ENCODE measurements around the gene TRRAP.

The TRRAP gene

DNA sequence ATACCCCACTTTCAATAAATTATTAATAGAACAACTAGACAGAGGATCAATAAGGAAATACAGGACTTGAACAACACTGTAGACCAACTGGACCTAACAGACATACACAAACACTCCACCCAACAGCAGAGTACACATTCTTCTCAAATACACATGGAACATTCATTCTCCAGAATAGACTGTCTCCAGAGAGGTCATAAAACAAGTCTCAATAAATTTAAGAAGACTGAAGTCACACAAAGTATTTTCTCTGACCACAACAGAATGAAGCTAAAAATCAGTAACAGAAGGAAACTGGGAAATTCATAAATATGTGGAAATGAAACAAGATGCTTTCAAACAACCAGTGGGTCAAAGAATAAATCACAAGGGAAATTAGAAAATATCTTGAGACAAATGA lies 145.7 kb downstream of the TRRAP start:
- H3K27ac ChIP-seq (ENCODE audit: extremely low read depth, low read depth, low read length): no peak overlapping the region
- ChIA-PET CTCF (interaction anchor here (0.7 to 1.3 kb wide), 3 partner anchors 12 to 14 kb away, joined by 3 to 4 read pairs (median 3); no protein-coding TSS in a partner anchor), POLR2A (no interaction called here)
- peaks cover 2% of the 10 kb centered on the region; the same call in 1 of the 2 replicates for H3K4me1 ChIP-seq (ENCODE audit: control insufficient read depth, insufficient read depth, low read length)
- H3K36me3 ChIP-seq (ENCODE audit: control insufficient read depth in 2 of 2, insufficient read depth in 1 of 2, low read length in 2 of 2): peaks cover 8 to 27% of the 10 kb centered on the region in 2 experiments
- TF ChIP-seq ZNF548 (tag by site-specific recombination; IDR thresholded peaks at IDR 0.05) (no peak), ZNF658 (tag by site-specific recombination; IDR thresholded peaks at IDR 0.05) (no peak), ZNF10 (tag by site-specific recombination; IDR thresholded peaks at IDR 0.05) (no peak), BCL11B (tag by site-specific recombination; IDR thresholded peaks at IDR 0.05; ENCODE audit: low read depth) (no peak), ZNF350 (tag by site-specific recombination; IDR thresholded peaks at IDR 0.05) (no peak), BCL11A (tag by site-specific recombination; IDR thresholded peaks at IDR 0.05; ENCODE audit: low read depth) (no peak), ZSCAN23 (tag by site-specific recombination; IDR thresholded peaks at IDR 0.05) (no peak), ZNF560 (tag by site-specific recombination; IDR thresholded peaks at IDR 0.05; ENCODE audit: borderline replicate concordance) (no peak)
- TF ChIP-seq, protein P1, sequence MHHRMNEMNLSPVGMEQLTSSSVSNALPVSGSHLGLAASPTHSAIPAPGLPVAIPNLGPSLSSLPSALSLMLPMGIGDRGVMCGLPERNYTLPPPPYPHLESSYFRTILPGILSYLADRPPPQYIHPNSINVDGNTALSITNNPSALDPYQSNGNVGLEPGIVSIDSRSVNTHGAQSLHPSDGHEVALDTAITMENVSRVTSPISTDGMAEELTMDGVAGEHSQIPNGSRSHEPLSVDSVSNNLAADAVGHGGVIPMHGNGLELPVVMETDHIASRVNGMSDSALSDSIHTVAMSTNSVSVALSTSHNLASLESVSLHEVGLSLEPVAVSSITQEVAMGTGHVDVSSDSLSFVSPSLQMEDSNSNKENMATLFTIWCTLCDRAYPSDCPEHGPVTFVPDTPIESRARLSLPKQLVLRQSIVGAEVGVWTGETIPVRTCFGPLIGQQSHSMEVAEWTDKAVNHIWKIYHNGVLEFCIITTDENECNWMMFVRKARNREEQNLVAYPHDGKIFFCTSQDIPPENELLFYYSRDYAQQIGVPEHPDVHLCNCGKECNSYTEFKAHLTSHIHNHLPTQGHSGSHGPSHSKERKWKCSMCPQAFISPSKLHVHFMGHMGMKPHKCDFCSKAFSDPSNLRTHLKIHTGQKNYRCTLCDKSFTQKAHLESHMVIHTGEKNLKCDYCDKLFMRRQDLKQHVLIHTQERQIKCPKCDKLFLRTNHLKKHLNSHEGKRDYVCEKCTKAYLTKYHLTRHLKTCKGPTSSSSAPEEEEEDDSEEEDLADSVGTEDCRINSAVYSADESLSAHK (tag by site-specific recombination; IDR thresholded peaks at IDR 0.05): no peak
- TF ChIP-seq, protein P2, sequence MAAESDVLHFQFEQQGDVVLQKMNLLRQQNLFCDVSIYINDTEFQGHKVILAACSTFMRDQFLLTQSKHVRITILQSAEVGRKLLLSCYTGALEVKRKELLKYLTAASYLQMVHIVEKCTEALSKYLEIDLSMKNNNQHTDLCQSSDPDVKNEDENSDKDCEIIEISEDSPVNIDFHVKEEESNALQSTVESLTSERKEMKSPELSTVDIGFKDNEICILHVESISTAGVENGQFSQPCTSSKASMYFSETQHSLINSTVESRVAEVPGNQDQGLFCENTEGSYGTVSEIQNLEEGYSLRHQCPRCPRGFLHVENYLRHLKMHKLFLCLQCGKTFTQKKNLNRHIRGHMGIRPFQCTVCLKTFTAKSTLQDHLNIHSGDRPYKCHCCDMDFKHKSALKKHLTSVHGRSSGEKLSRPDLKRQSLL (tag by site-specific recombination; IDR thresholded peaks at IDR 0.05): no peak
- H3K9me3 ChIP-seq (ENCODE audit: control insufficient read depth, insufficient read depth, low read depth, low read length): no peaks in the 10 kb centered on the region
- no peak overlapping the region for H3K4me3 ChIP-seq (ENCODE audit: low read depth, low read length)

DNA sequence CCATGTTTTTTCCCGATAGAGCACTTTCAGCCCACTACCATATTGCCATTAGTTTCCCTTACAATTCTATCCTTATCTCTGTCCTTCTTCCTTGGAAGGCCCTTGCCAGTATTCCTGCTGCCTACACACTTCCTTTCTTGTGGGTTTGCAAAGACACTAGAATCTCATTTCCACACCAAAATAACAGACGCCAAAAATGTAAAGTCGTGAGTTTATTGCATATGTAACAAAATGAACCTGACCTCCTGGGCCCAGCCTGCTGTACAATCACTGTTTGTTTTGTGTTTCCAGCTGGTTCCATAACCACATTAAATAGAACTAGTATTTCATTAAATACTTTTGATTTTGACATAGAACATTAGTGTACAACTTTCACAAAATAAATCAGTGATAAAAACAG lies 148.9 kb downstream of the TRRAP start:
- ChIA-PET POLR2A (interaction anchor here (0.6 kb wide), 1 partner anchor 247 kb away, joined by 3 read pairs; no protein-coding TSS in a partner anchor), CTCF (interaction anchor here (0.7 to 2.1 kb wide), 2 partner anchors 11 to 287 kb away, joined by 3 to 4 read pairs; no protein-coding TSS in a partner anchor)
- Histone ChIP-seq H3K4me3 (ENCODE audit: low read depth, low read length) (no peak overlapping the region), H3K4me1 (ENCODE audit: control insufficient read depth, insufficient read depth, low read length) (peaks cover under 1% of the 10 kb centered on the region; the same call in 1 of the 2 replicates), H3K27ac (ENCODE audit: extremely low read depth, low read depth, low read length) (no peak overlapping the region), H3K9me3 (ENCODE audit: control insufficient read depth, insufficient read depth, low read depth, low read length) (no peaks in the 10 kb centered on the region), H3K36me3 (ENCODE audit: control insufficient read depth in 2 of 2, insufficient read depth in 1 of 2, low read length in 2 of 2) (peaks cover 6 to 46% of the 10 kb centered on the region in 2 experiments; a peak in 2 of 3 replicates)
- TF ChIP-seq, protein P3, sequence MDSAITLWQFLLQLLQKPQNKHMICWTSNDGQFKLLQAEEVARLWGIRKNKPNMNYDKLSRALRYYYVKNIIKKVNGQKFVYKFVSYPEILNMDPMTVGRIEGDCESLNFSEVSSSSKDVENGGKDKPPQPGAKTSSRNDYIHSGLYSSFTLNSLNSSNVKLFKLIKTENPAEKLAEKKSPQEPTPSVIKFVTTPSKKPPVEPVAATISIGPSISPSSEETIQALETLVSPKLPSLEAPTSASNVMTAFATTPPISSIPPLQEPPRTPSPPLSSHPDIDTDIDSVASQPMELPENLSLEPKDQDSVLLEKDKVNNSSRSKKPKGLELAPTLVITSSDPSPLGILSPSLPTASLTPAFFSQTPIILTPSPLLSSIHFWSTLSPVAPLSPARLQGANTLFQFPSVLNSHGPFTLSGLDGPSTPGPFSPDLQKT (IDR thresholded peaks at IDR 0.05; ENCODE audit: borderline replicate concordance, low read depth, low read length): no peak
- TF ChIP-seq ZEB2 (tag by site-specific recombination; IDR thresholded peaks at IDR 0.05): no peak
- TF ChIP-seq, protein P4, sequence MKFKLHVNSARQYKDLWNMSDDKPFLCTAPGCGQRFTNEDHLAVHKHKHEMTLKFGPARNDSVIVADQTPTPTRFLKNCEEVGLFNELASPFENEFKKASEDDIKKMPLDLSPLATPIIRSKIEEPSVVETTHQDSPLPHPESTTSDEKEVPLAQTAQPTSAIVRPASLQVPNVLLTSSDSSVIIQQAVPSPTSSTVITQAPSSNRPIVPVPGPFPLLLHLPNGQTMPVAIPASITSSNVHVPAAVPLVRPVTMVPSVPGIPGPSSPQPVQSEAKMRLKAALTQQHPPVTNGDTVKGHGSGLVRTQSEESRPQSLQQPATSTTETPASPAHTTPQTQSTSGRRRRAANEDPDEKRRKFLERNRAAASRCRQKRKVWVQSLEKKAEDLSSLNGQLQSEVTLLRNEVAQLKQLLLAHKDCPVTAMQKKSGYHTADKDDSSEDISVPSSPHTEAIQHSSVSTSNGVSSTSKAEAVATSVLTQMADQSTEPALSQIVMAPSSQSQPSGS (tag by site-specific recombination; IDR thresholded peaks at IDR 0.05; ENCODE audit: low read depth): no peak
- TF ChIP-seq GLI2 (tag by site-specific recombination; IDR thresholded peaks at IDR 0.05; ENCODE audit: borderline replicate concordance, low read depth): no peak
- no peak for TF ChIP-seq OSR2 (tag by site-specific recombination; IDR thresholded peaks at IDR 0.05)
- TF ChIP-seq, protein P5, sequence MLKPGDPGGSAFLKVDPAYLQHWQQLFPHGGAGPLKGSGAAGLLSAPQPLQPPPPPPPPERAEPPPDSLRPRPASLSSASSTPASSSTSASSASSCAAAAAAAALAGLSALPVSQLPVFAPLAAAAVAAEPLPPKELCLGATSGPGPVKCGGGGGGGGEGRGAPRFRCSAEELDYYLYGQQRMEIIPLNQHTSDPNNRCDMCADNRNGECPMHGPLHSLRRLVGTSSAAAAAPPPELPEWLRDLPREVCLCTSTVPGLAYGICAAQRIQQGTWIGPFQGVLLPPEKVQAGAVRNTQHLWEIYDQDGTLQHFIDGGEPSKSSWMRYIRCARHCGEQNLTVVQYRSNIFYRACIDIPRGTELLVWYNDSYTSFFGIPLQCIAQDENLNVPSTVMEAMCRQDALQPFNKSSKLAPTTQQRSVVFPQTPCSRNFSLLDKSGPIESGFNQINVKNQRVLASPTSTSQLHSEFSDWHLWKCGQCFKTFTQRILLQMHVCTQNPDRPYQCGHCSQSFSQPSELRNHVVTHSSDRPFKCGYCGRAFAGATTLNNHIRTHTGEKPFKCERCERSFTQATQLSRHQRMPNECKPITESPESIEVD (tag by site-specific recombination; IDR thresholded peaks at IDR 0.05): no peak
- TF ChIP-seq ZNF274 (IDR thresholded peaks at IDR 0.05; ENCODE audit: low read length): no peak
- TF ChIP-seq ZNF274 (tag by site-specific recombination; IDR thresholded peaks at IDR 0.05; ENCODE audit: borderline replicate concordance): no peak
- TF ChIP-seq ZNF133 (tag by site-specific recombination; IDR thresholded peaks at IDR 0.05): no peak
- TF ChIP-seq, protein P6, sequence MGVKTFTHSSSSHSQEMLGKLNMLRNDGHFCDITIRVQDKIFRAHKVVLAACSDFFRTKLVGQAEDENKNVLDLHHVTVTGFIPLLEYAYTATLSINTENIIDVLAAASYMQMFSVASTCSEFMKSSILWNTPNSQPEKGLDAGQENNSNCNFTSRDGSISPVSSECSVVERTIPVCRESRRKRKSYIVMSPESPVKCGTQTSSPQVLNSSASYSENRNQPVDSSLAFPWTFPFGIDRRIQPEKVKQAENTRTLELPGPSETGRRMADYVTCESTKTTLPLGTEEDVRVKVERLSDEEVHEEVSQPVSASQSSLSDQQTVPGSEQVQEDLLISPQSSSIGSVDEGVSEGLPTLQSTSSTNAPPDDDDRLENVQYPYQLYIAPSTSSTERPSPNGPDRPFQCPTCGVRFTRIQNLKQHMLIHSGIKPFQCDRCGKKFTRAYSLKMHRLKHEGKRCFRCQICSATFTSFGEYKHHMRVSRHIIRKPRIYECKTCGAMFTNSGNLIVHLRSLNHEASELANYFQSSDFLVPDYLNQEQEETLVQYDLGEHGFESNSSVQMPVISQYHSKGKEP (tag by site-specific recombination; IDR thresholded peaks at IDR 0.05): no peak
- TF ChIP-seq GLIS2 (tag by site-specific recombination; IDR thresholded peaks at IDR 0.05): no peak
- TF ChIP-seq, protein P7, sequence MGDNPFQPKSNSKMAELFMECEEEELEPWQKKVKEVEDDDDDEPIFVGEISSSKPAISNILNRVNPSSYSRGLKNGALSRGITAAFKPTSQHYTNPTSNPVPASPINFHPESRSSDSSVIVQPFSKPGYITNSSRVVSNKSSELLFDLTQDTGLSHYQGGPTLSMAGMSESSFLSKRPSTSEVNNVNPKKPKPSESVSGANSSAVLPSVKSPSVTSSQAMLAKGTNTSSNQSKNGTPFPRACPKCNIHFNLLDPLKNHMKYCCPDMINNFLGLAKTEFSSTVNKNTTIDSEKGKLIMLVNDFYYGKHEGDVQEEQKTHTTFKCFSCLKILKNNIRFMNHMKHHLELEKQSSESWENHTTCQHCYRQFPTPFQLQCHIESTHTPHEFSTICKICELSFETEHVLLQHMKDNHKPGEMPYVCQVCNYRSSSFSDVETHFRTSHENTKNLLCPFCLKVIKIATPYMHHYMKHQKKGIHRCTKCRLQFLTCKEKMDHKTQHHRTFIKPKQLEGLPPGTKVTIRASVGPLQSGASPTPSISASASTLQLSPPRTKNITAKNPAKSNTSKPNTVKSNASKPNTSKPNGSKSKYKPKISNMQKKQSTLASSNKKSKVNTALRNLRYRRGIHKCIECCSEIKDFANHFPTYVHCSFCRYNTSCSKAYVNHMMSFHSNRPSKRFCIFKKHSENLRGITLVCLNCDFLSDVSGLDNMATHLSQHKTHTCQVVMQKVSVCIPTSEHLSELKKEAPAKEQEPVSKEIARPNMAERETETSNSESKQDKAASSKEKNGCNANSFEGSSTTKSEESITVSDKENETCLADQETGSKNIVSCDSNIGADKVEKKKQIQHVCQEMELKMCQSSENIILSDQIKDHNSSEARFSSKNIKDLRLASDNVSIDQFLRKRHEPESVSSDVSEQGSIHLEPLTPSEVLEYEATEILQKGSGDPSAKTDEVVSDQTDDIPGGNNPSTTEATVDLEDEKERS (tag by site-specific recombination; IDR thresholded peaks at IDR 0.05): no peak

Measured in HEK293 (cell line).